Amniotic stem cell (primary cell): ENCODE data around the gene SART1.
"Not testable (repeated sequence)": the region's sequence is repeated elsewhere in the genome, so short reads cannot be mapped to it uniquely, and the experiment has no call there.

ENCODE experiments used
- DNase-seq: peaks from one replicate; lab custom pipeline; 2025; lab: John Stamatoyannopoulos, UW

The SART1 gene

DNA sequence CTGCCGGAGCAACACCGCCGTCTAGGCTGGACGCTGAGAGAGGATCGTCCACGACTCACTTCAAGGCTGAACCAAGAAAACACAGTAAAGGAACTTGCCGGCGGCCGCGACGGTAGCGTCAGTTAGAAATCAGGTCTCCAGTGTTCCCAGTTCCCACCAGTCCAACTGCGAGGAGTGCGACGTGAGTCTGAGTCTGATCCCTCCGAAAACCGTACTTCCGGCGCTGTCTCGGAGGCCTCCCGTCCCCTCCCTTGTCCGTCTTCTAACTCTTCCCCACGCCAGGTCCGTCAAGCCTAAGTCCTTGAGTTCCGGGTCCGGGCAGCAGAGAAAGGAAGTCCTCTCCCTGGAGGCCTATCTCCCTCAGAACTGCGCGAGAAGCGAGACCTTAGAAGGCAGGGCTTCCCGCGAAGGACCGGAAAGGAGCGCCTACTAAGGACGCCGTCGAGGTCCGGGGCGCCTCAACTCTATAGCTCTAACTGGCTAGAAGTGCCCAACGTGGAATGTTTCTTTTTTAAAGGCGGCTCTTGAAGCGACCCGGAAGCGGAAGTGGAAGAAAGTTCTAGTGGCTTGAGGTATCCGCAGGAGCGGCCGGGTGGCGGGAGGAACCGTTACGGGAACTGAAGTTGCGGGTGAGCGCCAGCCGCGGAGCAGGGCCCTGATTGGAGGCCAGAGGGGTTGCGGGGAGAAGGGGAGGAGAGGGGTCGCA is 40.6 kb downstream of the SART1 start, which contains the start of the genes BANF1 and EIF1AD:
BANF1 (plus strand) TSS at position 562 of the 706 bp plus-strand sequence. CDS start 748 bp downstream, outside the sequence.
EIF1AD (minus strand) TSS at position 216 of the 706 bp plus-strand sequence. CDS start 1,768 bp downstream, outside the sequence.
- DNase-seq, result peak; percentile 94

DNA sequence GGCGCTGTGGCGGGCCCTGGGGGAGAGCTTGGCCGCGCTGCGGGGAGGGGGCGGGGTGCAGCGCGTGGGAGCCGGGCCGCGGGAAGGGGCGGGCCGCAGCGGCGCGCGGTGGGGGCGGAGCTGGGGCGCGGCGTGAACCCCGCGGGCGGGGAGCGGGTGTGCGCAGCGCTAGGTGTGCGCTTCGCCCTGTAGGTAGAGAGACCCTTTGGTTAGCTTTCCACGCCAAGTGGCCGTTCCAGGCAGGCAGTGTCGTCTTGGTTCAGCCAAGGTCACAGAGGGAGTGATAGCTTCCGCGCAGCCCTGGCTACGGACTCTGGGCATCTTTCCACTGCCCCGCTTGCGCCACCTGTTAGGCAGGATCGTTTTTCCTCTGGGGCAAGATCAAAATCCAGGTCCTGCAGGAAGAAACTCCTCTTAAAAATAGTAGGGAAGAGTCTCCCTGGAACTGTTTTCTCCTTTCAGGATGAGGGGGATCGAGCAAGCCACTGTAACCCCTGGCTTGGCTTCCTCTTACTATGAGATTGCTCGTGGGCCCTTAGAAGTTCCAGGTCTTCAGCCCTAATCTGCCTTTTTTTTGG is 41.2 kb downstream of the SART1 start:
- DNase-seq, result no peak

DNA sequence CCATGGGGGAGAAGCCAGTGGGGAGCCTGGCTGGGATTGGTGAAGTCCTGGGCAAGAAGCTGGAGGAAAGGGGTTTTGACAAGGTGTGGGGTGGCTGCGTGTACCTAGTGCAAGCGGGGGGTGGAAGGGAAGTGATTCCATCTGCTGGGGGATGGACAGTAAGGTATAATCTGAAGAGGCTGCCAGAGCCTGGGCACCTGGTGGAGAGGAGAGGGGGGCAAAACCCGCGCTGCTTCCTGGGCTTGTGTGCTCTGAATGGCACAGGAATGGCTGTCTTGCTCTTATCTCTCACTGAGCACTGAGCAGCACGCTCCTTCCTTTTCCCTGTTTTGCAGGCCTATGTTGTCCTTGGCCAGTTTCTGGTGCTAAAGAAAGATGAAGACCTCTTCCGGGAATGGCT is 41.8 kb downstream of the SART1 start:
- DNase-seq, result no peak

- DNase-seq, result no peak
Observed at GRCh38 chr11:66004186-66004585, 42.7 kb downstream of the SART1 start.

- DNase-seq, result no peak
Observed at GRCh38 chr11:66006134-66006890, 44.8 kb downstream of the SART1 start.

- no peak for DNase-seq
Observed at GRCh38 chr11:66006891-66007176, 45.3 kb downstream of the SART1 start.

DNA sequence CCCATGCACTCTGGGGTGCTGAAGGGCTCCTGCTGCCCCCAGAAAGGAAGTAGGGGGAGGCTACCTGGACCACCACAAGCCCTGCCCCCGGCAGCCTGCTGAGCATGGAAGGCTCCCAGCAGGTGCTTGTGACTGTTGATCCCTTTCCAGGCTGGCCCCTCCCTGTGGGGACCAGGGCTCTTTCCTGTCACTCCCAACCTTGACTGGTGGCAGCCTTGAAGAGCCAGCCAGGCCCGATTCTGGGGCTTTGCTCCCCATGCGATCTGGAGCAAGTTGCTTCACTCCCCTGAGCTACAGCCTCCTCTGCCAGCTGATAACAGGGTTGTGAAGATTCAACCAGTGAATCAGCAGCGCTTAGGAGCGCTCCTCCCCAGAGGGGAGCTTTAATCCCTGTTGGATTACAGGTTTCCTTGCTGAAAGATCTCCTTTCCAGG is 45.7 kb downstream of the SART1 start:
- DNase-seq, result no peak

GRCh38 chr11:66008095-66008467 is 46.5 kb downstream of the SART1 start:
- DNase-seq, result no peak

DNA sequence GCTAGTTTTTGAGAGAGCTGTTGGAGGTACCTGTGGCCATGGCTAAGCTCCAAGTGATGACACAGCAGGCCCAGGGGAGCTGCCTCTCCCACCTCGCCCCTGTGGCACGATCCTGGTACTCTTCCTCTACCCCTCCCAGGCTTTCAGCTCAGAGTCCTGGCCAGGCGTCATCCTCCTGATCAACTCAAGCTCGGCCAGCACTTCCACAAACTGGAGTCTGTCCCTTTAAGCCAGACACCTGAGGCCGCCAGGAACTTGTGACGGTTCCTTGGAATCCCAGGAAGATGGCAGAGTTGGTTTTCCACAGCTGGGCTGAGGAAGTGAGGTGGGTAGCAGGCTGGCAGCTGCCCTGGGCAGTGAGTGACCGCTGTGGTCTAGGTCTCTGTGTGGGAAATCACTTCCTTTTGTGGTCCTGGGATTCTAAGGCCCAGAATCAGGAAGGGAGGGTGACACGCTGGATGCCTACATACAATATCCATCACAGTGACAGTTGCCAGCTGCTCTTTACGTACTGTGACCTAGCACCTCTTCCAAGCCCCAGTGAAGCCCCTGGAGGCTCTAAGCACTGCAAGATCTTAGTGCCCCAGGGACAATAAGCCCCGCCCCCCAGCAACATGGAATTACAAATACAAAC is 47.1 kb downstream of the SART1 start:
- DNase-seq, result no peak

GRCh38 chr11:66010036-66010435 is 48.5 kb downstream of the SART1 start:
- not testable (repeated sequence) for DNase-seq

DNA sequence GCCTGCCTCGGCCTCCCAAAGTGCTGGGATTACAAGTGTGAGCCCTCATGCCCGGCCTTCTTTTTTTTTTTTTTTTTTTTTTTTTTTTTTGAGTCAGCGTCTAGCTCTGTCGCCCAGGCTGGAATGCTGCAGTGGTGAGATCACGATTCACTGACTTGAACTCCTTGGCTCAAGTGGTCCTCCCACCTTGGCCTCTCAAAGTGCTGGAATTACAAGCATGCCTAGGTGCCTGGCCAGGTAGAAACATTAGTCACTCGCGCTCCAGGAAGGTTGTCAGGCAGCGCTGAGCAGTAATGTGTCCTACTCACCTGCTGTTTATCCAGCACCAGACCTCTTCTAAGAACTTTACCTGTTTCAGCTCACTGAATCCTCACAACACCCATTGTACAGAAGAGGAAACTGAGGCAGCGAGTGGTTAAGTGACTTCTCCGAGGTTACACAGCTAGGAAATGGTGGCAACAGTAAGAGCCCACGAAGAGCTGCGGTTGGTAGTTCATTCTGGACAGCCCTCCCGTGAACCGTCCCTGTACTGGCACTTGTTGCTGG is 49.8 kb downstream of the SART1 start:
- DNase-seq, result no peak

- no peak for DNase-seq
Observed at GRCh38 chr11:66011785-66012303, 50.3 kb downstream of the SART1 start, which contains the start of gene CST6. CST6 (plus strand) TSS chr11:66012008; CDS start chr11:66012045, 37 bp downstream.

- no peak for DNase-seq
Observed at GRCh38 chr11:66012371-66012945, 50.9 kb downstream of the SART1 start.

GRCh38 chr11:66012946-66013761 is 51.6 kb downstream of the SART1 start:
- no peak for DNase-seq

GRCh38 chr11:66013762-66014100 is 52.2 kb downstream of the SART1 start:
- no peak for DNase-seq

DNA sequence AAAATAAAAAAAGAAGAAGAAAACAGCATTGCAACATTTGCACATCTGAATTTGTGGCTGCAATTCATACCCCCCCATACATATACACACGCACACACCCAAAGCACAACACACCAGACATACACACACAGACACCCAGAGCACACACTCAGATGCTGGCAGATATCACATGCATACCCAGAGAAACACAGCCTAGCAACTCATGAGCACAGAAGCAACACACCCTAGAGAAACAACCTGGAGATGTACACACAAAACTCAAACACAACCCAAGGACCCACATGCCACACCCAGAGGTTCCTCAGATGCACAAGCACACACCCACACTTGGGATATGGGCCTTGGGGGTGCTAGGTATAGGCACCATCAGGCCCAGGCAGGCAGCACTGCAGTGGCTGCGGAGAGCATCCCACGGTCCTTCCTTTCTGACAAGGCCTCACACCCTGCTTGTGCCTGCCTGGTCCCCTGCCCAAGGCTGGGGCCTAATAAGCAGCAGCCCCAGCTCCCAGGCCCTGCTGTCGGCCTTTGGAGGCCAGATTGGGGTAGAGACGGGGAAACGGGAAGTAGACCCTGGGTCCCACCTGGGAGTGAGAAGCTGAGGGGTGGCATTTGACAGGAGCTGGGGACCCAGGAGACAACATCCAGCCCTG is 53.4 kb downstream of the SART1 start:
- DNase-seq, result no peak

- DNase-seq, result peak; percentile 31
Observed at GRCh38 chr11:66015454-66015881, 53.9 kb downstream of the SART1 start.

DNA sequence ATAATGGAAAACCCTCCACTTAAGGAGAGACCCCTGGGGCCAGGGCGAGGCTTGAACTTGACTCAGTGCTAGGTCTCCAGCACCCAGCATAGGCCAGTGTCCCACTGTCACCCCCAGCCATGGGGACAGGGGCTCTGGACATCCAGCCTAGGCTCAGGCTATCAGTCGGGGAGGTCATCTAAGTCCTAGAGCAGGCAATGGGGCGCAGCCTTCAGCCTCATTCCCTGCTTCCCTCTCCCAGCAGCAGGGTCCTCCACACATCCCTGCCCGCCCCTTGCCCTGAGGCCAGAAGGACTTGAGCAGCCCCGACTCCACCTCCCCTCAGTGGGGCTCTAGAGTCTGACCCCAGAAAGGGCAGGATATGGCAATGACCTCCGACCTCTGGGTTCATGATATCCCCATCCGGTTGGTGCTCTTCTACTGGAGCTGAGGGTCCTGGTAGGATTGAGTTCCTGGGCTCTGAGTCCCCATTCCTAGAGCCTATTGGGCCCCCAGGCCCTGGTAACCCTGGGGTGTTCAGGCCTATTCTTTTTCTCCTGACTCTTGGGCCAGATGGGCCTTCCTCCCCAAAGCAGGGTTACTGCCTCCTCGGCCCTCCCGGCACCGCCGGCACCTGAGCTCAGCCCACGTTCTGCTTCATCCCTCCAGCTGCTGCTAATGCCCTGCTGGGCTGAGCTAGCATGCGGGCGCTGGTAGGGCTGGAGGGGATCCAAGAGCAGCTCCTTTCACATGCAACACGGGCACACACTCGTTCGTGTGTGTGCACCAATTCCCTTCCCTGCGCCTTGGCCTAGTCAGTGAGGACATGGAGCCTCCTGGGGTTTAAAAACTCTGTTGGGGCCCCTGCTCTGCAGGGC is 54.6 kb downstream of the SART1 start:
- no peak for DNase-seq

GRCh38 chr11:66016793-66017177 is 55.3 kb downstream of the SART1 start:
- no peak for DNase-seq
